ENCODE results near the gene MACC1.
"Not testable (repeated sequence)": the region's sequence is repeated elsewhere in the genome, so short reads cannot be mapped to it uniquely, and the experiment has no call there.

The MACC1 gene

DNA sequence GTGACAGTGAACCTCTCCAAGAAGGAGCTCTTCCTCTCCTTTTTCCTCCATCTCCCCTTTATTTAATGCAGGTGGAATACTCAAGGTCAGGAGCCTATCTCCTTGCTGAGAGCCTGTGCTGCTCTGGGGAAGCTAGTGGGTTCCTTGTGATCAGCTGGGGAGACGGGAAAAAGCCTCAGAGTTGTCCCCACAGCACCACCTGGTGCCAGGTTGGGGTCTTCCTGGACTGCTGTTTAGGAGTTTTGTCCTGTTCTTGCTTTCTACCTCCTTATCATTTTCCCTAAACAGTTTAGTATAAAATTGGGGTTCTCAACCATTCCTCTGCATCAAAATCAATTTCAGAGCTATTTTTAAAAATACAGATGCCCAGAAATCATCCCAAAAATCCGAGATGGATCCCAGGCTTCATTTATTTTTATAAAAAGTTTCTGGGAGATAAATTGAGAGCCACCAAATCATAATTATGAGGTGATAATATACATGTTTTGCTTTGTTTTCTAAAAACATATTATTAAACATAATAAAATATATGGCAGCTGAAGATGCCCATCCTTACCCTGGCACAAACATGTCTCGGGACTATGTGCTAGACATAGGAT is 44.3 kb downstream of the MACC1 start:
- DNase-seq: no peak

DNA sequence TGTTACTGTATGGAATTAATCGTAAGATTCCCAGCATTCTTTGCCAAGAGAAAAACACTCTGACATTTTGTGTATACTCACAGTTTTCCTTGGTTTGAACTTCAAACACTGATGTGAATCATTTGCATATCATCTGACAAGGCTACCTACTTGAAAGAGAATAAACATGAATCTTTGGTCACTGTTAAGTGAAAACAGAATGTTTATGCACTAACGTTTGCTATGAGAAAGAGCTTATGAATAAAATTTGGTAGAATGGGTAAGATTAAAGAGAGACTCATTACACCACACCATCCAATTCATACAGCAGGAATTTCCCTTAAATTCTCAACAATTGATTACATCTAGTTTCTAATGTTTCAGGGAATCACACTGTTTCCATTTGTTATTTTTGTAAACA is 46.6 kb downstream of the MACC1 start:
- no peak for DNase-seq

DNA sequence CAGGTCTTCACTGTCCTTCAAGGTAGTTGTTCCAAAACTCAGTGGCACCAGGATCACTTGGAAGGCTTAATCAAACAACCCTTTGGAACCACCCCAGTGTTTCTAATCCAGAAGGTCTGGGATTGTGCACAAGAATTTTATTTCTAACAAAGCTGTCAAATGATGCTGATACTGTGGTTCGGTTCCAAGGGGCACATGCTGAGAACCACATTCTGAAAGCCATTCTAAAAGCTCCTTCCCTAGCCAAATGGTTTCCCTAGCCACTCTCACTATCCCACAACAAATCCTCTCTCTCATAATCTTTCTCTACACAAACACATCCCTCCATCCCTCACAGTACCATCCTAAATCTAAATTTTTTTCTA is 52.1 kb downstream of the MACC1 start:
- no peak for DNase-seq

DNA sequence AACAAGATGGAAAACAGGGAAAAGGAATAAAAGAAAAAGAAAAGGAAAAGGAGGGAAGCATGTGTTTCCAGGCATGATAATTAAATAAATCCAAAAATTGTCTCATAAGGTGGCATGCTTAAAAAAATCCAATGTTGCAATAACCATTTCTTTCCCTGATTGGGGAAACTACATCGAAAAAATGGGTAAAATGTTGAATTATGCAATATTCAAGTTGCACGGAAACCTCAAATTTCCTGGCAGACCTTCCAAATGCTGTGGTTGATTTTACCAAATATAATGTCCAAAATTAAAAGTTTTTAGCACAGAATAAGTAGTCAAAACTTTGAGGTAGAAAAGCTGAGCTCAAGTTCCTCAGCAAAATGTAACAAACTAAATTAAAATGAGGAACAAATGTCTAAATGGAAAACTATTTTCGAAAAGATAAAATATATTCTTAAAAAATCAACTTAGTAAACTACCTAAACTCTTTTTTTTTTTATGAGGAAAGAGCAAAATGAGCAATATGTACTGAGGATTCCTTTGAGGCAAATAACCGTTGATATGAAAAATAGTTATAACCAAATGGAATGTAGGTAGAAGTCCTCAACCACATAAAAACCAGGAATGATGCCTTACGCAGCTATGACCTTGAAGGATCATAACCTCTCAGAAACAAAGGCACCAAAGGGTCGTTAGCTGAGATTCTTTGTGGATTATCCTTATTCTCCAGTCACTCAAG is 52.6 kb downstream of the MACC1 start:
- DNase-seq: peak; percentile 31

DNA sequence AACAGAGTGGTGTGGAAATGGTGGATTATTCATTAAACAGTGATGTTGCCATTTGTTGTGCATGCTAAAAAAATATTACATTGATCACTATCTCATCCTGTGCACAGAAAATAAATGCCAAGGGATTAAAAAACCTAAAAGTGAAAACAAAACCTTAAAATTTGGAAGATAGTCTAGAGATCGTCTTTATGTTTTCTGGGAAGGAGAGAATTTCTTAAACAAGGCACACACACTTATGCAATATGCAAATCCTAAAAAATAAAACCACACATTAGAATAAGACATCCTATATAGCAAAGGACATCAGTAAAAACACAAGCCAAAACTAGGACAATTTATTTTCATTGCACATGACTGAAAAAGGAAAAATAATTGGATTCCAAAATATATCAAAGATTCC is 54.5 kb downstream of the MACC1 start:
- DNase-seq: no peak

DNA sequence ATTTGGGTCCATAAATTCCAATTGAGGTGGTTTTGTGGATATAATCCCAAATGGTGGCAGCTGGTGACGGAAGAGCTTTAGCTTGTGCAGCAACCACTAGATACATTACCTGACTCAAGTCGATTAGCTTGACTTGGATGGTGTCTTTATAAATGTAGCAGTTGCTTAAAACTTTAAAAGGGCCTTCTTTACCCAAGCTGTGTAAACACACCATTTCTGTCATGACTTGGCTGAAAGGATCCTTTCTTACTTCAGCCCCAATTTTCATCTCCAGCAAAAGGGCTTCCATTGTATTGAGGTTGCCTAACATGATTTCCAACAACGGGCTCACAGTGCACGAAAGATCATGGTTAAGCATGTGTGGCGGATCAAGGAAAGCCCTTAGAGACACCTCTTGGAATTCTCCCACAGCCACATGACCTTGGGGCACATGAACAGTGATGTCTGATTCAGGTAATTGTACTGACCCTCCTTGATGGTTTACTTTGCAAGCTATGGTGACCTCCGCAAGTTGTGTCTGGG is 57.9 kb downstream of the MACC1 start:
- DNase-seq: no peak

DNA sequence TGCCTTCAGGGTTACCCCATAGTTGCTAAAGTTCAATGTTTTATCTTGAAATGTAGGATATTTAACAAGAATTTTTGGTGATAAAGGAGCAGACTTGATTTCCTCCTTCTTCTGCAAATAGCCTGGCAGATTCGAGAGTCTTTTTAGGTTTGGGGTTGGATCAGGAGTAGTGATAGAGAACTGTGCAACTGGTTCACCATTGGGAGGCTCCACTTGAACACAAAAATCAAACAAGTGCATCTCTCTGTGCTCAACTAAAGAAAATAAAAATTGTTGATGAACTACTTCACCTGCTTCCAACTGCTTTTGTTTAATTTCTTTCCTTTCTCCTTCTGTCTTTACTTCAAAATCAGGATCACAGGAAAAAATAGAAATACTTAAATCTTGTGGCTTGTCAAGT is 58.5 kb downstream of the MACC1 start:
- no peak for DNase-seq

DNA sequence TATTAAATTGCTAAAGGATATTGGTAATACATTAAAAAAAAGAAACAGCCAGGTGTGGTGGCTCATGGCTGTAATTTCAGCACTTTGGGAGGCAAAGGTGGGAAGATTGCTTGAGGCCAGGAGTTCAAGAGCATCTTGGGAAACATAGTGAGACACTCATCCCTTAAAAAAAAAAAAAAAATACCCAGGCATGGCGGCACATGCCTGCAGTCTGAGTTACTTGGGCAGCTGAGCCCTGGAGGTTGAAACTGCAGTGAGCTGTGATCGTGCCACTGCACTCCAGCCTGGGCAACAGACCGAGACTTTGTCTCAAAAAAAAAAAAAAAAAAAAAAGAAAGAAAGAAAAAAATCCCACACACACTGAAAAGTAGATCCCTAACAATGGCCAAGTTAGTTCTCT is 59.7 kb downstream of the MACC1 start:
- no peak for DNase-seq

DNA sequence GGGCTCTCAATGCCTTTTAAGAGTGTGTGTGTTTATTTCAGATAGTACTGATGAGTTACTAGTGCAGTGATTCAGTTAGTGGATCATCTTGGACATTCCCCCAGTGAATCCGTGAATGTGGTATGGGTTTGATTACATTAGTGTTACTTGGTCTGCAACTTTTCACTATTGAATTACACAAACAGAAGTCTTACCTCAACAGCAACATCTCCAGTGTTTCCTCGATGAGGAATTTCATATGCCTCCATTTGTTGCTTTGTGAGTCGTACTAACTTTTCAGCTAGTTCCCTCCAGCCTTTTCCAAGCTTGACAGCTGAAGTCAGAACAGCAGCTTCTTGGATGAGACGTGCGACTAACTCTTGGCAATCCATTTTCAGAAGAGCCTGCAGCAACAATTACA is 63.2 kb downstream of the MACC1 start:
- no peak for DNase-seq

DNA sequence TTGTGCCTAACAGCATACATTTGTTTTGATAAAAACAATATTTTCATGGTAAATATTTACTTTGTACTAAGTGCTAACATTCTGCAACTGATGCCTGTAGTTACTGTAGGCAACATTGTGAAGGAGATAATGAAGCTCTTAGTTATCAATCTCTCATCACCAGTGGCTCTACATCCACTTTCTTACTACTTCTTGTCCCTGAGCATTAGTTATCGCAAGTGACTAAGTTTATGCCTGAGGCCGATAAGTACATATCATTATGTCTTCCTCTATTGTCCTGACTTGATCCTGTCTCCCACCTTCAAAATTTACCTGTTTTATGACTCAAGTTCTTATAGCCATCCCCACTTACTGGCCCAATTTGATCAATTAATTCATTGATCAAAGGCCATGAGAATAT is 63.6 kb downstream of the MACC1 start:
- no peak for DNase-seq

DNA sequence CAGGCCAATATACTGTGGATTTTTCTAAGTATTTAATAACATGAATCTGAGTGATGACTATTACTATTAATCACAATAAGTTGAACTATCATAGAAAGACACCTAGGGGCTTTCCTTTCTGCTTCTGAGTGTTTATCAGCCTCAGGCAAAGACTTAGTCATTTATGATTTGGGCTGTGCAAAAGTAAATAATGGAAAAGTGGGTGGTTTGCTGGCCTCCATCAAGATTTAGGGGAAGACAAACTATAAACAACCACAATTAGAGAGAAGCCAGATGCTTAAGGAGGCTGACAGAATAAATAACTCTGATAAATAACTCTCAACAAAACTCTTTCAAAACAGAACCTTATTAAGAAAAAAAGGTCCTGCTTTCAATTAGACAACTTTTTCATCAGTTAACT is 64.7 kb downstream of the MACC1 start:
- DNase-seq: no peak

DNA sequence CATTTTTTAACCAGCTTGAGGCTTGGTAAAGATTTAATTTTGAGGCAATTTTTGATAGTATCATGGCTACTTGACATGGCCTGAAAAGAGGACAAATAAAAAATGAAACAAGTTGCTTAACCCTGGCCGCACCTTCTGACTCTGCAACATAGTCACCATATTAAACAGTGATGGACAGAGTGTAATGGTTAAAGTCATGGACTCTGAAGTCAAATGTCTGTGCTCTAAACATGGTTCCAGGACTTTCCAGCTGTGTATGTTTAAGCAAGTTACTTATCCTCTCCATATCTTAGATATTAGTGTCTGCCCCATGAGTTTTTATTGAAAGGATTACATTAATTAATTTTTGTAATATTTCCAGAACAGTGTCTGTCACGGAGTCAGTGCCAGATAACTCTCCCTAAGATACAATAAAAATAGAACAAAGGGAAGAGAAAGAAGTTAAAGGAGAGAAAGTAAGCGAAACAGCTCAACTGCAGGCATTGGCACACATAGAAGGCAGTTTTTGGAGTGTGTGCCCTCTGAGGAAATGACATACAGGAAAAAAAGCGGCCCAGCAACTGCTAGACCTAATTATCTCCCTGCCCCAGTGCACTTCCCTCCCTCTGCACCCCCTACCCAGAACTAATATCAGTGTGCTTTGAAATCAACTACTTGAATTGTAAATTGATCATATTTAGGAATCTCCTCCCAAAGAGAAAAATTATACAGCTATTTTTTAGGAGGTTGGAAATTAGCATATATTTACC is 65.3 kb downstream of the MACC1 start:
- DNase-seq: peak; percentile 35

DNA sequence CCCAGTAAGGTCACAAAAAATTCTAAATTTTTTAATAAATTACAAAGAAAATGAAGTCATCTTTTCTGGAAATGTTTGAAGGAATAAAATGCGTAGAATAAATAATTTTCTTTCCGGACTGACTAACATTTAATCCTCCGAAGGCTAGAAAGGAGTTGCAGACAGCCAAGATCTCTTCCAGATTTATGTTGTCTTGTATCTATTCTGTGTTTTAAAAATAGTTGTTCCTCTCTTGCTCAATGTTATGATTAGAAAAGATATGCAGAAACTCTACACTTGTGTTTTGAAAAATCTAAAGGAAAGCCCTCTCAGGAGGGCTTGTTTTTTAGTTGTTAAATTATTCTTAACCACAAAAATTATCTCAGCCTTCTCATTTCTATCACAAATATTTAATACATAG is 70.7 kb downstream of the MACC1 start:
- DNase-seq: no peak

DNA sequence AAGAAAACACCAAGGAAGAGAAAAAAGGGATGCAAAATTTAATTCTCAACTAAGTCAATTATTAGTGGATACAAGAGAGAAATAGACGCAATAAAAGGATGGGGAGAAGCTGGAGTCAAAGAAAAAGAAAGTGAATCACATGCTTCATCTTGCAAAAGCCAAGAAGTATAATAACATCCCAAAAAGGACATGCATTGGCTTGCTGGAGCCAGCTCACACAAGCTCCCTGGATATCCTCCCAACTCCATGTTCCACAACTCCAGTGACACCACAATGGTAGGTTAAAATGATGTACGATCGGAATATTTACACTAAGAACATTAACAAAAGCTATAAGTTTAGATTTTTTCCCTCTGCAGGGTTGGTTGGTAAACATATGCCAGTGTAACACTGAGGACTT is 72.4 kb downstream of the MACC1 start:
- DNase-seq: no peak

DNA sequence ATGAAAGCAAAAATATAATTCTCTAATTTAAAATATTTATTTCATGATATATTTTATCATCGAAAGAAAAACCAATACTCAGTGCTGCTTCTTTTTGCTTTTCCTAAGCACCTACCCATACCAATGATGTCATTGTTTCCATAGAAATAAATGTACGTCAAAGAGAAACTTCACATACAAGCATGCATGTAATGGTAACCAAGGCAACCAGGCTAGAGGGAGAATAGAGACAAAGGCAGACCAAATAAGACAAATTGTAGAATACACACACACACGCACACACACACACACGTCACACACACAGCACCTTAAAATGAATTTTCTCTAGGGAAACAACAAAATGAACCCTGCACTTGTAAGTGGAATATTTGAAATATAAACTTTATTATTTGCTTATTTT is 75.5 kb downstream of the MACC1 start:
- DNase-seq: no peak

DNA sequence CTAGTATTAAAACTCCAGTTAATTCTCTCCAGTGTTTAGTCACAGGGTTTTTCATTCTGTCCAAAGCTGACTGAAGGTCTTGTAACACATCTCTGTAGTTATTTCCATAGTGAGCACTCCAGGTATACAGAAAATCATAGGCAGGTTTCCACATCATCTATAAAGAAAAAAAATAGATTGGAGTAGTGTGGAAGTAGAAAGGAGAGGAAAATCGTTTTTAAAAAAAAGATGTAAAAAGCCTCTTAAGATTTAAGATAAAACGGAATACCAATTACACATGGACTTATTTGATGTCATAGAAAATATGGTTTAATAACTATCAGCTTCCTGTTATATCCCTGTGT is 76.2 kb downstream of the MACC1 start:
- DNase-seq: no peak

DNA sequence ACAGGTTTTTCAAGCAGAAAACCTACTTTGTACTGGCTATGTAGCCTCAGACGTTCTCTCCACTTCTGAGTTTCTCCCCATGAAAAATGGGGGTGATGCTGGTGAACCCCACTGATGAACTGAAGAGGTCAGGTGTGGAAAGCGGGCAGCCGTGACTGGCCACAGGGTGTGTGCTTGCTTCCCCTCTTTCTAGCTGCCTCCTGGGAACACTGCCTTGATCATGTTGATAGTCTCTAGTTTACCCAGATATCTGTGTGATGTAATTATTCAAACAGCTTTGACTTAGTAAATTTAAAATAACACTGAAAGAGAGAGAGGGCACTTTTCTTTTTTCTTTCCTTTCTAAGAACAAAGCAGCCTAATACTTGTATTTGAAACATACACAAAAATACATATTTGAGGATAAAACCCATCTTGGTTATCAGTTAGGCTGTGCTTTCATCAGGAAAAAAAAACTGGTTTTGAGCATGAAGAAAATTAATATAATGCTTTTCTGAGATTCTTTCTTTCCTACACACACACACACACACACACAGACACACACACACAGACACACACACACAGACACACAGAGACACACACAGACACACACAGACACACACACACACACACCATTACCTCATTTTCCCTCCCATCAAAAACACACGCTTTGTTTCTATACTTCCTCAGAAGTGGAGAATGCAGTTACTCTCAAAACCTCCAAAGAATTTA is 76.7 kb downstream of the MACC1 start:
- DNase-seq: no peak

DNA sequence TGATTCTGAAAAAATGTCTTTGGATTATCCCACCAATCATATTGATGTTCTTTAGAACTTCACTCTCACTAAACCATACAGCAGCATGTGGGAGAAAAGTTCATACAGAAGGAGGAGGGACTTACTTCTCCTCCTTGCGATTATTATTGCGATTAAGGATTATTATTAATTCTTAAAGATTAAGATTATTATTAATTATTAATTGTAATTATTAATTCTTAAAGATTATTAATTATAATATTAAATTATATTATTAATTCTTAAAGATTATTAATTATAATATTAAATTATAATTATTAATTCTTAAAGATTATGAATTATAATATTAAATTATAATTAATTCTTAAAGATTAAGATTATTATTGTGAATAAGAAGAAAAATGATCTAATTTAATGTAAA is 80.5 kb downstream of the MACC1 start:
- DNase-seq: no peak

DNA sequence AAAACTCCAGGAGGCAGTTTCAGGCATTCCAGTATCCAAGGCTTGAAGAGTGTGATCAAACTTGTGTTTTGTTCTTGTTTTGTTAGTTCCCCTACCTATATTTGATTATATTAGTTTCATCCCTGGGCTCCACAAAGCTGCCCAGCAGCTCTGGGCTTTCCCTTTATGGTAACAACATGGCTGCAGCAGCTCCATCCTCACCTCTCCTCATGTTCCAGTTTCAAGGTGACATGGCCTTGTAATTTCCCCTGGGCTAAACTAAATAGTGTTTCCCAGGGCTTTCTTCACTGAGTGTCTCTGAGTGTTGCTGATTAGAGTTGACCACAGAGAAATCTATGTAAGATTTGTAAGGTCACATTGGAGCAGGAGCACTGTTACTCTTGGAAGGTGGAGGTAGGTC is 83.4 kb downstream of the MACC1 start:
- no peak for DNase-seq

DNA sequence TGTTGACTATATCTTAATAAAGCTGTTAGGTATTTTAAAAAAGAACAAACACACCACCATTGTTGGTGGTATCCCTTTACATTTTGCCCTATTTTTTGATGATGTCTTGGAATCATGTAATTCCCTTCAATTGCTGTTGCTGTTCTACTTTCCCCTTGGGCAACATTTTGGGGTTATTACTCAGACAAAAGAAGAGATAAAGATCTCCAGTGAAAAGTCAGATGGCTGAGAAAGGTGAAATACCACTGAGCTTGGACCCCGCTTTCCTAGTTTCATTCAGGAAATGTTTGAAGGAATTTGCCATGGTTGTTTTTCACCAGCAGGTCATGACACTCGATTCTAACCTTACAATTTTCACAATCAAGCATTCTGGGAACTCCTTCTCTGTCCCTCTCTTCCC is 84.6 kb downstream of the MACC1 start:
- no peak for DNase-seq

DNA sequence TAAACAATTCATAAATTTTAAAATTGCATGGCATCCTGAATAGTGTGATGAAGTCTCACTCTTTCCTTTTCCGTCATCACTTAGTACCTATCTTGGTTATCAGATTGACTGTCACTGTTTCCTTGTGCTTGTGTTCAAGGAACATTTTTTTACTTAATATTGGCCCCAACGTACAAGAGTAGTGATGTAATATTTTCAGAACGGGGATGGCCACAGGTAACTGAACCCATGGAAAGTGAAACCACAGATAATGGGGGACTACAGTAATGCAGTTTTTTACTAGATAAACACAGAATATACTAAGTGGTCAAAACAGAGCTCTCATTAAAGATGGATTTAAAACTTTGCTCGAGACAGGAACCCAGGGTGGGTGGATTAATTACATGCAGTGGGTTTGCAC is 85.4 kb downstream of the MACC1 start:
- no peak for DNase-seq

DNA sequence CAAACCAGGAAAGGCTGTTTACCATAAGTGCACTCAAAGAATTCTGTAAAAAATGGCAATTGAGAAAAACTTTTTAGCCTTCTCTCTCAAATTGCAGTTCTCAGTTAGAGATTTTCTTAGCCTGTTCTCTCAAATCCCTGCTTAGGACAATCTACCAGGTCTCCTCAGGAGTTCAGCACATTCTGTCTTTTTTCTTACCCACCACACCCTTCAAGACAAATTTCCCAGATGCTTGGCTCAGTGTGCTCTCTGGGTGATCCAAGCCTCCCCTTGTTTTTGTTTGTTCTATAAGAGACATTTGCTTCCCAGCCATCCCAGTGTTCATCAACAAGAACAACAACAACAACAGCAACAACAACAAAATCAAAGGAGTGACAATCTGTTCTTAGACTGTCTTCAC is 87.3 kb downstream of the MACC1 start:
- DNase-seq: no peak

DNA sequence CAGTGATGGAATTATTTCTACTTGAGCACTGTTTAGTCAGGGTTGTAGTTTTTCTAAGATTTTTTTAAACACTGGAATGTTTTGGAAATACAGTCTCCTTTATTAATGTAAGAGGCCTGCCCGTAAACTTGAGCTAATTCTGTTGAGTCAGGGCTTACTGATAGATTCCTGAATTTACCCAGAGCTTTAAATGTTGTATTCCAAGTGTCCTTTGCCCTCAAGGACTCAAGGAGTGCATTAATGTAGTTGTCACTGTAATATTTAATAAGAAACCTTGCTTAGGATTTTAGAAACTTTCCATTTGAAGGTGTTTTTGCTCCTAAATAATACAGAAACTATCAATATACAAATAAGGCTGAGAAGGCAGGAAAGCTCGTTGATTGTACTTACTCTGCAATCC is 89.2 kb downstream of the MACC1 start:
- no peak for DNase-seq

DNA sequence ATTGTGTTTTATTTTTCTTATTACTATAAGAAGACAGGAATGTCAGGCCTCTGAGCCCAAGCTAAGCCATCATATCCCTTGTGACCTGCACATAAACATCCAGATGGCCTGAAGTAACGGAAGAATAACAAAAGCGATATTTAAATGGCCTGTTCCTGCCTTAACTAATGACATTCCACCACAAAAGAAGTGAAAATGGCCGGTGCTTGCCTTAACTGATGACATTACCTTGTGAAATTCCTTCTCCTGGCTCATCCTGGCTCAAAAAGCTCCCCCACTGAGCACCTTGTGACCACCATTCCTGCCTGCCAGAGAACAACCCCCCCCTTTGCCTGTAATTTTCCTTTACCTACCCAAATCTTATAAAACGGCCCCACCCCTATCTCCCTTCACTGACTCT is 91.1 kb downstream of the MACC1 start:
- not testable (repeated sequence) for DNase-seq

Measured in KG1 (cell line).